ENCODE results near the gene PACS1. TPM values are rescaled to one million over a fixed set of nuclear protein-coding genes. Genes with fewer than 3 reads are reported as not detected.
"Not testable (repeated sequence)": the region's sequence is repeated elsewhere in the genome, so short reads cannot be mapped to it uniquely, and the experiment has no call there.

Gene PACS1
- total and polyA plus RNA-seq, 4 experiments from 2014 or later = 13.7 to 262 (median 177) TPM

- no peaks in the 10 kb centered on the region for H3K9me3 Mint-ChIP-seq
- ChIA-PET CTCF (ENCODE audit: partially characterized antibody) (no interaction called here), POLR2A (ENCODE audit: partially characterized antibody) (no interaction called here)
- Histone ChIP-seq H3K36me3 (ENCODE audit: insufficient read depth, low read length) (peaks cover 43% of the 10 kb centered on the region), H3K27ac (ENCODE audit: low read depth, low read length) (no peak overlapping the region), H3K9me3 (ENCODE audit: control insufficient read depth in 1 of 2, low read length in 2 of 2) (no peaks in the 10 kb centered on the region), H3K4me3 (ENCODE audit: low read length in 2 of 2) (no peak overlapping the region), H3K27me3 (ENCODE audit: insufficient read depth, low read length) (no peaks in the 10 kb centered on the region), H3K4me1 (ENCODE audit: insufficient read depth, low read length) (peaks cover 25% of the 10 kb centered on the region)
- H3K4me3 Mint-ChIP-seq = no peak overlapping the region
- H3K27me3 Mint-ChIP-seq = peaks cover 0 to under 1% of the 10 kb centered on the region in 2 donors
- intact Hi-C loops (cut with micrococcal nuclease) = no loop called here
- H3K27ac Mint-ChIP-seq = peak overlapping the region in 2 of 7 donors; percentile 10 to 32
- peaks cover 6 to 53% (median 18%) of the 10 kb centered on the region in 4 donors for H3K4me1 Mint-ChIP-seq
- DNase-seq = no peak
- H3K36me3 Mint-ChIP-seq = peaks cover 18 to 47% of the 10 kb centered on the region in 2 donors
Measured at GRCh38 chr11:66275984-66276612, 206.0 kb downstream of the PACS1 start.

DNA sequence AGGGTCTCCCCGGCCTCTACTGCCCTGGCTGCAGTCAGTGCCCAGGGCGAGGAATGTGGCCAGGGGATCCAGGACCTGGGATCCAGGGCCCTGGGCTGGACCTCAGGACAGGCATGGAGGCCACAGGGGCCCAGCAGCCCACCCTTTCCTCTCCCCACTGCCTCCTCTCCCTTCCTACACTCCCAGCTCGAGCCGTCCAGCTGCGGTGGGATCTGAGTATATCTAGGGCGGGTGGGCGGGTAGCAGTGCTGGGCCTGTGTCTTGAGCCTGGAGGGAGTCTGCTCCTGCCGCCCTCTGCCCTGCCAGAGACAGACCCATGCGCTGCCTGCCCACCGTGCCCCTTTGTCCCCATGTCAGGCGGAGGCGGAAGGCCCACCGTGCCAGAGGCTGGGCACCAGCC, 206.5 kb downstream of the PACS1 start:
- Histone ChIP-seq H3K4me1 (ENCODE audit: insufficient read depth, low read length) (peaks cover 26% of the 10 kb centered on the region), H3K36me3 (ENCODE audit: insufficient read depth, low read length) (peaks cover 42% of the 10 kb centered on the region)
- H3K27me3 ChIP-seq (ENCODE audit: insufficient read depth, low read length); H3K27ac ChIP-seq (ENCODE audit: low read depth, low read length); H3K27me3 Mint-ChIP-seq; H3K9me3 ChIP-seq (ENCODE audit: control insufficient read depth in 1 of 2, low read length in 2 of 2); H3K9me3 Mint-ChIP-seq; H3K4me3 ChIP-seq (ENCODE audit: low read length in 2 of 2); DNase-seq; CTCF ChIA-PET (ENCODE audit: partially characterized antibody): not testable (repeated sequence)
- H3K4me3 Mint-ChIP-seq = peak overlapping the region in 1 of 8 donors; percentile 59
- H3K36me3 Mint-ChIP-seq = peaks cover 18 to 46% of the 10 kb centered on the region in 2 donors
- peaks cover 6 to 57% (median 21%) of the 10 kb centered on the region in 4 donors for H3K4me1 Mint-ChIP-seq
- intact Hi-C loops (cut with micrococcal nuclease) = loop anchor here (1.0 kb wide), 1 partner anchor 8 kb away; the partner anchor contains the start of gene RAB1B
- H3K27ac Mint-ChIP-seq = peak overlapping the region in 3 of 7 donors; percentile 32 to 83 (median 64)
- POLR2A ChIA-PET (ENCODE audit: partially characterized antibody) = interaction anchor here (13.4 kb wide), 1 partner anchor 7 kb away, joined by 167 read pairs; the partner anchor contains the start of gene RAB1B

- H3K27me3 Mint-ChIP-seq; H3K4me3 ChIP-seq (ENCODE audit: low read length in 2 of 2); CTCF ChIA-PET (ENCODE audit: partially characterized antibody); DNase-seq; H3K27ac ChIP-seq (ENCODE audit: low read depth, low read length); H3K27me3 ChIP-seq (ENCODE audit: insufficient read depth, low read length); H3K9me3 Mint-ChIP-seq; H3K9me3 ChIP-seq (ENCODE audit: control insufficient read depth in 1 of 2, low read length in 2 of 2): not testable (repeated sequence)
- Mint-ChIP-seq H3K4me3 (peak overlapping the region in 5 of 8 donors; percentile 49 to 66 (median 58)), H3K4me1 (peaks cover 8 to 57% (median 22%) of the 10 kb centered on the region in 4 donors), H3K36me3 (peaks cover 18 to 42% of the 10 kb centered on the region in 2 donors), H3K27ac (peak overlapping the region in 6 of 7 donors; percentile 22 to 88 (median 74))
- H3K36me3 ChIP-seq (ENCODE audit: insufficient read depth, low read length) = peaks cover 38% of the 10 kb centered on the region
- POLR2A ChIA-PET (ENCODE audit: partially characterized antibody) = interaction anchor here (13.4 kb wide), 1 partner anchor 7 kb away, joined by 167 read pairs; the partner anchor contains the start of gene RAB1B
- H3K4me1 ChIP-seq (ENCODE audit: insufficient read depth, low read length) = peaks cover 26% of the 10 kb centered on the region
- intact Hi-C loops (cut with micrococcal nuclease) = loop anchor here (1.0 kb wide), 1 partner anchor 9 kb away; the partner anchor contains the start of gene RAB1B
Measured at GRCh38 chr11:66277064-66277463, 207.0 kb downstream of the PACS1 start.

- peak; percentile 46 to 65 (median 58) for DNase-seq
- Mint-ChIP-seq H3K4me1 (peaks cover 11 to 57% (median 23%) of the 10 kb centered on the region in 4 donors), H3K27me3 (peaks cover 0 to 1% of the 10 kb centered on the region in 2 donors), H3K36me3 (peaks cover 14 to 37% of the 10 kb centered on the region in 2 donors), H3K27ac (peak within 1 kb of the TSS; percentile 32 to 88 (median 85)), H3K9me3 (no peaks in the 10 kb centered on the region), H3K4me3 (peak within 1 kb of the TSS in 7 of 8 donors; percentile 38 to 79 (median 66))
- peak within 1 kb of the TSS; percentile 48 for H3K27ac ChIP-seq (ENCODE audit: low read depth, low read length)
- H3K4me3 ChIP-seq (ENCODE audit: low read length in 2 of 2) = no peak within 1 kb of the TSS
- H3K27me3 ChIP-seq (ENCODE audit: insufficient read depth, low read length) = no peaks in the 10 kb centered on the region
- intact Hi-C loops (cut with micrococcal nuclease) = loop anchor here (1.0 kb wide), 1 partner anchor 9 kb away; the partner anchor contains the start of gene RAB1B
- no peaks in the 10 kb centered on the region for H3K9me3 ChIP-seq (ENCODE audit: control insufficient read depth in 1 of 2, low read length in 2 of 2)
- POLR2A ChIA-PET (ENCODE audit: partially characterized antibody) = interaction anchor here (2.9 to 13.4 kb wide), 2 partner anchors 8 to 12 kb away, joined by 10 to 167 read pairs; partner anchors contain the start of genes RAB1B and YIF1A
- peaks cover 31% of the 10 kb centered on the region for H3K36me3 ChIP-seq (ENCODE audit: insufficient read depth, low read length)
- H3K4me1 ChIP-seq (ENCODE audit: insufficient read depth, low read length) = peaks cover 25% of the 10 kb centered on the region
- CTCF ChIA-PET (ENCODE audit: partially characterized antibody) = no interaction called here
Measured at GRCh38 chr11:66277471-66278362, 207.6 kb downstream of the PACS1 start, which contains the start of gene CNIH2. Gene CNIH2 (plus strand): TSS chr11:66278175. CDS start chr11:66278457, 282 bp downstream.

- H3K4me3 Mint-ChIP-seq = peak overlapping the region in 7 of 8 donors; percentile 38 to 79 (median 66)
- H3K27ac Mint-ChIP-seq = peak overlapping the region; percentile 32 to 87 (median 78)
- POLR2A ChIA-PET (ENCODE audit: partially characterized antibody) = interaction anchor here (2.9 to 13.4 kb wide), 2 partner anchors 9 to 11 kb away, joined by 10 to 167 read pairs; partner anchors contain the start of genes RAB1B and YIF1A
- H3K4me1 Mint-ChIP-seq = peaks cover 8 to 56% (median 23%) of the 10 kb centered on the region in 4 donors
- peaks cover 23% of the 10 kb centered on the region for H3K36me3 ChIP-seq (ENCODE audit: insufficient read depth, low read length)
- CTCF ChIA-PET (ENCODE audit: partially characterized antibody) = no interaction called here
- H3K9me3 Mint-ChIP-seq = no peaks in the 10 kb centered on the region
- H3K9me3 ChIP-seq (ENCODE audit: control insufficient read depth in 1 of 2, low read length in 2 of 2) = no peaks in the 10 kb centered on the region
- H3K36me3 Mint-ChIP-seq = peaks cover 7 to 29% of the 10 kb centered on the region in 2 donors
- DNase-seq = peak in 1 of 5 donors; percentile 65
- H3K4me1 ChIP-seq (ENCODE audit: insufficient read depth, low read length) = peaks cover 28% of the 10 kb centered on the region
- peaks cover 0 to 1% of the 10 kb centered on the region in 2 donors for H3K27me3 Mint-ChIP-seq
- intact Hi-C loops (cut with micrococcal nuclease) = no loop called here
- no peak overlapping the region for H3K4me3 ChIP-seq (ENCODE audit: low read length in 2 of 2)
- no peak overlapping the region for H3K27ac ChIP-seq (ENCODE audit: low read depth, low read length)
- H3K27me3 ChIP-seq (ENCODE audit: insufficient read depth, low read length) = no peaks in the 10 kb centered on the region
Measured at GRCh38 chr11:66278363-66279091, 208.5 kb downstream of the PACS1 start.

- Histone ChIP-seq H3K4me1 (ENCODE audit: insufficient read depth, low read length) (peaks cover 28% of the 10 kb centered on the region), H3K27ac (ENCODE audit: low read depth, low read length) (no peak overlapping the region), H3K9me3 (ENCODE audit: control insufficient read depth in 1 of 2, low read length in 2 of 2) (no peaks in the 10 kb centered on the region), H3K36me3 (ENCODE audit: insufficient read depth, low read length) (peaks cover 17% of the 10 kb centered on the region), H3K27me3 (ENCODE audit: insufficient read depth, low read length) (no peaks in the 10 kb centered on the region), H3K4me3 (ENCODE audit: low read length in 2 of 2) (no peak overlapping the region)
- H3K4me1 Mint-ChIP-seq = peaks cover 8 to 49% (median 22%) of the 10 kb centered on the region in 4 donors
- no peaks in the 10 kb centered on the region for H3K9me3 Mint-ChIP-seq
- H3K27ac Mint-ChIP-seq = peak overlapping the region in 5 of 7 donors; percentile 32 to 81 (median 78)
- POLR2A ChIA-PET (ENCODE audit: partially characterized antibody) = interaction anchor here (2.9 to 13.4 kb wide), 2 partner anchors 9 to 10 kb away, joined by 10 to 167 read pairs; partner anchors contain the start of genes RAB1B and YIF1A
- intact Hi-C loops (cut with micrococcal nuclease) = no loop called here
- peaks cover 3 to 24% of the 10 kb centered on the region in 2 donors for H3K36me3 Mint-ChIP-seq
- H3K27me3 Mint-ChIP-seq = peaks cover 0 to 1% of the 10 kb centered on the region in 2 donors
- DNase-seq = no peak
- CTCF ChIA-PET (ENCODE audit: partially characterized antibody) = interaction anchor here (4.7 kb wide), 1 partner anchor 58 kb away, joined by 42 read pairs; no protein-coding TSS in a partner anchor
- peak overlapping the region; percentile 22 to 79 (median 57) for H3K4me3 Mint-ChIP-seq
Measured at GRCh38 chr11:66279092-66279734, 209.1 kb downstream of the PACS1 start.

Data from CD4-positive, alpha-beta memory T cell (primary cell).